GM23338 (cell line): ENCODE measurements around the gene GBF1. TPM values are rescaled to one million over a fixed set of nuclear protein-coding genes. Genes with fewer than 3 reads are reported as not detected.
"Not testable (repeated sequence)": the region's sequence is repeated elsewhere in the genome, so short reads cannot be mapped to it uniquely, and the experiment has no call there.

Source experiments
- ATAC-seq: fragments of 200-7000 bp; cut with Tn5 transposase; 3 replicates; pipeline ENCODE4 v1.9.1; 2020
- DNase-seq: peaks from one replicate; pipeline ENCODE4 v3.0.0-alpha.2; 2015; ENCODE audit warnings: low spot score
- H2AFZ ChIP-seq: fragments of 200-600 bp; sonication (generic); 2 replicates; pipeline ENCODE4 v1.8.0; 2016; ENCODE audit warnings: antibody characterized with exemption, mild to moderate bottlenecking, moderate library complexity
- H3F3A ChIP-seq: fragments of 200-600 bp; sonication (generic); replicated peaks from 2 replicates; pipeline ENCODE4 v1.8.0; 2017; ENCODE audit warnings: antibody characterized with exemption, mixed run types, low read depth
- H3K27ac ChIP-seq: fragments of 200-600 bp; sonication (generic); 2 replicates; pipeline ENCODE4 v1.6.1; 2016; ENCODE audit warnings: low read depth
- H3K27me3 ChIP-seq: fragments of 200-600 bp; sonication (generic); 2 replicates; pipeline ENCODE4 v1.8.0; 2016; ENCODE audit warnings: mild to moderate bottlenecking, mixed run types, moderate library complexity; ENCODE audit not compliant: insufficient read depth
- H3K36me3 ChIP-seq: fragments of 200-600 bp; sonication (generic); 2 replicates; pipeline ENCODE4 v1.8.0; 2016; ENCODE audit warnings: mild to moderate bottlenecking; ENCODE audit not compliant: insufficient read depth
- H3K4me1 ChIP-seq: fragments of 200-600 bp; sonication (generic); 2 replicates; pipeline ENCODE4 v1.8.0; 2016; ENCODE audit warnings: mild to moderate bottlenecking, moderate library complexity; ENCODE audit not compliant: insufficient read depth
- H3K4me2 ChIP-seq: fragments of 200-600 bp; sonication (generic); 2 replicates; pipeline ENCODE4 v1.7.1; 2017; ENCODE audit warnings: mixed run types
- H3K4me3 ChIP-seq: fragments of 200-600 bp; sonication (generic); 2 replicates; pipeline ENCODE4 v1.6.1; 2016; ENCODE audit warnings: mixed run types
- H3K79me2 ChIP-seq: fragments of 200-600 bp; sonication (generic); replicated peaks from 2 replicates; pipeline ENCODE4 v1.8.0; 2017; ENCODE audit warnings: mild to moderate bottlenecking; ENCODE audit not compliant: insufficient read depth
- H3K9me2 ChIP-seq: fragments of 200-600 bp; sonication (generic); 2 replicates; pipeline ENCODE4 v1.8.0; 2017; ENCODE audit not compliant: insufficient read depth
- H4K20me1 ChIP-seq: fragments of 200-600 bp; sonication (generic); replicated peaks from 2 replicates; pipeline ENCODE4 v1.8.0; 2017; ENCODE audit warnings: mild to moderate bottlenecking; ENCODE audit not compliant: insufficient read depth
- H3K27ac Mint-ChIP-seq: 2 replicates; pipeline ENCODE4 v1.8.0; 2020; ENCODE audit warnings: inconsistent platforms, mild to moderate bottlenecking, moderate library complexity, mixed read lengths
- H3K27me3 Mint-ChIP-seq: 3 replicates; pipeline ENCODE4 v1.8.0; 2022; ENCODE audit warnings: low read depth, mild to moderate bottlenecking, moderate library complexity, mixed read lengths, inconsistent platforms; ENCODE audit not compliant: insufficient read depth, poor library complexity
- H3K36me3 Mint-ChIP-seq: 3 replicates; pipeline ENCODE4 v1.8.0; 2021; ENCODE audit warnings: low read depth, mild to moderate bottlenecking, inconsistent platforms, moderate library complexity, mixed read lengths
- H3K4me1 Mint-ChIP-seq: 3 replicates; pipeline ENCODE4 v1.8.0; 2020; ENCODE audit warnings: mild to moderate bottlenecking, inconsistent platforms, mixed read lengths
- H3K4me3 Mint-ChIP-seq: 3 replicates; pipeline ENCODE4 v1.8.0; 2021; ENCODE audit warnings: moderate library complexity, mild to moderate bottlenecking, inconsistent platforms, mixed read lengths
- H3K9me3 Mint-ChIP-seq: 3 replicates; pipeline ENCODE4 v1.8.0; 2020; ENCODE audit warnings: moderate library complexity, mild to moderate bottlenecking, inconsistent platforms, mixed read lengths
- CREB1 ChIP-seq: fragments of 250-450 bp; sonication (Bioruptor Pico); IDR thresholded peaks from 2 replicates; pipeline ENCODE4 v1.5.0; 2020; ENCODE audit warnings: low read depth, mild to moderate bottlenecking, moderate library complexity
- ETS1 ChIP-seq: IDR thresholded peaks from 2 replicates; pipeline ENCODE4 v1.6.1; 2016; ENCODE audit warnings: antibody characterized with exemption
- EZH2phosphoT487 ChIP-seq: fragments of 200-600 bp; sonication (generic); IDR thresholded peaks from one replicate; pipeline ENCODE4 v1.8.1; 2018; ENCODE audit warnings: antibody characterized with exemption; ENCODE audit not compliant: unreplicated experiment
- JUNB ChIP-seq: IDR thresholded peaks from one replicate; pipeline ENCODE4 v1.6.1; 2016; ENCODE audit warnings: antibody characterized with exemption; ENCODE audit not compliant: unreplicated experiment
- POLR2AphosphoS5 ChIP-seq: IDR thresholded peaks from 2 replicates; pipeline ENCODE4 v1.6.1; 2016; ENCODE audit warnings: antibody characterized with exemption, low read depth
- STAT1 ChIP-seq: IDR thresholded peaks from one replicate; pipeline ENCODE4 v1.6.1; 2016; ENCODE audit warnings: antibody characterized with exemption; ENCODE audit not compliant: unreplicated experiment
- ZNF114 ChIP-seq: fragments of 250-450 bp; sonication (Bioruptor Pico); IDR thresholded peaks from 2 replicates; pipeline ENCODE4 v1.5.0; 2020; ENCODE audit warnings: mild to moderate bottlenecking, moderate library complexity
- ZNF331 ChIP-seq: fragments of 250-450 bp; sonication (Bioruptor Pico); IDR thresholded peaks from 2 replicates; pipeline ENCODE4 v1.5.0; 2020; ENCODE audit warnings: low read depth, mild to moderate bottlenecking, moderate library complexity
- ZNF462 ChIP-seq: fragments of 250-450 bp; sonication (Bioruptor Pico); IDR thresholded peaks from 2 replicates; pipeline ENCODE4 v1.5.0; 2020; ENCODE audit warnings: mild to moderate bottlenecking, moderate library complexity
- polyA plus RNA-seq: library from polyadenylated mRNA; unstranded; fragments of >200 nt; fragmentation: Nextera tagmentation; extraction: Ambion mirVana; gene quantifications from 2 replicates; pipeline ENCODE4 v1.2.1, GENCODE V29; 2016
- total RNA-seq: library from RNA; depleted of rRNA; stranded (reverse); fragments of >200 nt; shearing (Covaris generic); gene quantifications from 2 replicates; pipeline ENCODE4 v1.2.3, GENCODE V29; 2014

The GBF1 gene
- total and polyA plus RNA-seq, 2 experiments from 2014 or later, result 6.5 to 27.2 TPM

- H3K4me3 ChIP-seq, H3K4me3 Mint-ChIP-seq, ATAC-seq, H3K4me1 Mint-ChIP-seq, H3K4me2 ChIP-seq, H3K4me1 ChIP-seq, H3K27me3 ChIP-seq, H3K79me2 ChIP-seq, DNase-seq, H2AFZ ChIP-seq, H3F3A ChIP-seq, H3K9me2 ChIP-seq, H3K27ac ChIP-seq, H3K36me3 ChIP-seq, H3K27ac Mint-ChIP-seq, H3K27me3 Mint-ChIP-seq: not testable (repeated sequence)
- peaks cover 12% of the 10 kb centered on the region for H3K36me3 Mint-ChIP-seq
- peaks cover 20% of the 10 kb centered on the region for H4K20me1 ChIP-seq
- H3K9me3 Mint-ChIP-seq, result peaks cover 15% of the 10 kb centered on the region; the same call in 2 of the 3 replicates
Measured at GRCh38 chr10:102300912-102301311, 55.6 kb downstream of the GBF1 start.

- not testable (repeated sequence) for H3K4me1 Mint-ChIP-seq, H3K27me3 ChIP-seq, H3K4me2 ChIP-seq, H3K27ac ChIP-seq, H3K9me2 ChIP-seq, H3K36me3 ChIP-seq, H3K4me1 ChIP-seq, H3K27me3 Mint-ChIP-seq, H3K79me2 ChIP-seq, H3K27ac Mint-ChIP-seq, H3F3A ChIP-seq, H3K4me3 Mint-ChIP-seq, ATAC-seq, DNase-seq, H3K4me3 ChIP-seq, H2AFZ ChIP-seq
- H4K20me1 ChIP-seq, result peaks cover 16% of the 10 kb centered on the region
- Mint-ChIP-seq H3K9me3 (peaks cover 15% of the 10 kb centered on the region; the same call in 2 of the 3 replicates), H3K36me3 (peaks cover 12% of the 10 kb centered on the region)
Measured at GRCh38 chr10:102301332-102301731, 56.0 kb downstream of the GBF1 start.

GRCh38 chr10:102302611-102303010 is 57.3 kb downstream of the GBF1 start:
- Mint-ChIP-seq H3K9me3 (peaks cover 15% of the 10 kb centered on the region; the same call in 2 of the 3 replicates), H3K27me3 (peaks cover 2% of the 10 kb centered on the region), H3K27ac (no peak overlapping the region), H3K36me3 (peaks cover 12% of the 10 kb centered on the region), H3K4me1 (no peaks in the 10 kb centered on the region), H3K4me3 (no peak overlapping the region)
- H3K27ac ChIP-seq, result no peak overlapping the region
- no peak overlapping the region for H3K4me2 ChIP-seq
- H3K79me2 ChIP-seq, result no peaks in the 10 kb centered on the region; the same call in 1 of the 2 replicates
- H3K4me3 ChIP-seq, result no peak overlapping the region
- H4K20me1 ChIP-seq, result peaks cover 9% of the 10 kb centered on the region; the same call in 1 of the 2 replicates
- H3K9me2 ChIP-seq, result 0 out of 2 replicates have a peak, but pooled peaks cover 5% of the 10 kb centered on the region
- no peaks in the 10 kb centered on the region for H3K27me3 ChIP-seq
- H3K4me1 ChIP-seq, result no peaks in the 10 kb centered on the region
- ATAC-seq, result no peak
- no peaks in the 10 kb centered on the region for H3F3A ChIP-seq
- H2AFZ ChIP-seq, result no peak overlapping the region
- no peaks in the 10 kb centered on the region for H3K36me3 ChIP-seq
- no peak for DNase-seq
- TF ChIP-seq POLR2AphosphoS5 (no peak), ETS1 (no peak), EZH2phosphoT487 (no peak), STAT1 (no peak), ZNF462 (CRISPR knock-in tag) (no peak), ZNF114 (CRISPR knock-in tag) (no peak), JUNB (no peak), ZNF331 (no peak), CREB1 (CRISPR knock-in tag) (no peak)
